GM19328 (cell line): ENCODE measurements around the gene PRLR.
"Not testable (repeated sequence)": the region's sequence is repeated elsewhere in the genome, so short reads cannot be mapped to it uniquely, and the experiment has no call there.

Experiments
- ATAC-seq: cut with Tn5 transposase; IDR thresholded peaks from one replicate; pipeline ENCODE4 v1.9.1; 2021; ENCODE audit warnings: mild to moderate bottlenecking, moderate library complexity; ENCODE audit not compliant: unreplicated experiment

The PRLR gene

DNA sequence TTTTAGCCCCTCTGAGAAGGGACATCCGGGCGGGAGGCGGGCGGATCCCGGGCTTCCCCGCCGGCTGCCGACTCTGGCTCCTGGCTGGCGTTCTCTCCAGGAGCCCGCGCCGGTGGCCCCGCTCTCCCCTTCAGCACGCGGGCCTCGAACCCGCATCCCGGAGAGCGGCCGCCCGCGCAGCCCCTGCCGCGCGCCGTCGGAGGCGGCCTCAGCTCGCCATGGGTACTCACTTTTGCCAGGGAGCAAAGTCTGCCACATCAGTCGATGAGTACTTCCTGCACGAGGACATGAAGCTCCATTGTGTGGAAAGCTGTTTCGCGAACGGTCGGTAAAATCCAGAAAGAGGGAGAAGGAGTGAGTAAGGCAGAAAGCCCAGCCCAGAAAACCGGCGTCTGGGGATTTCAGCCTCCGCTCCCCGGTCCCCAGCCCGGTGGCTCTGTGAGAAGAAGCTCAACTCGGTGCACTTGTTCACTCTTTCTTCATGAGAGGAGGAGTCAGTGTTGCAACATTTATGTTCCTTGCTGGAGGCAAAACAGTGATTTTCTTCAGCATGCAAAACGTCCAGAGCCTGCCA lies at the start of gene PRLR:
TSS of gene PRLR (minus strand) at position 450 of the 574 bp plus-strand sequence. CDS start 140,867 bp downstream, outside the sequence.
- ATAC-seq, result peak; percentile 25

DNA sequence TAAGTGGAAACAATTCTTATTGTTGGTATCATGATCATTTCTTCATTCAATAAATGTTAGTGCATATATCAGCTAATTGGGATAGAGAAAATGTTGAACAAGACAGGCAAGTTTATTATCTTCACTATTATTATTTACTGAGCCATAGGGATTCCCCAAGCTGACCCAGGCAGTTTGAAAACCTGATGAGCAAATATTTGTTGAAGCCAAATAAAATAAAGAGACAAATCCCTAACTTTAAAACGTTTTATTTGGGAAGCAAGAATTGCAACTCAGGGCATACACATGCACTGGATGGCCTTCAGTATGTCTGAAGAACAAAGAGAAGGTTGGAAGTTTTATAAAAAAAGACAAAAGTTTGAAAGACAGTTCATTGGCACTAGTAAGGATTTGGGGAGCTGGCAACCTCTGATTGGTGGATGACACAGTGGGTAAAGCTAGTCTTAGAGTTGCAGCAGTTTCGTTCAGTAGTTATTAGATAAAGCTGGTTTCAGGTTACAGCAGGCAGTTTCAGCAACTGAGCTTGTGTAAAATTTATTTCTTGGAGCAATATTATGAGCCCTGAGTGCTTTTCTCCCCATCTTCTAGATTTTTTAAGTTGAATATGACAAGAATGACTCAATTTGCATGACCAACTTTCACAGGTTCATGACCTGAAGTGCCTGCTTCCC lies 44.7 kb upstream of the PRLR start:
- ATAC-seq, result no peak

DNA sequence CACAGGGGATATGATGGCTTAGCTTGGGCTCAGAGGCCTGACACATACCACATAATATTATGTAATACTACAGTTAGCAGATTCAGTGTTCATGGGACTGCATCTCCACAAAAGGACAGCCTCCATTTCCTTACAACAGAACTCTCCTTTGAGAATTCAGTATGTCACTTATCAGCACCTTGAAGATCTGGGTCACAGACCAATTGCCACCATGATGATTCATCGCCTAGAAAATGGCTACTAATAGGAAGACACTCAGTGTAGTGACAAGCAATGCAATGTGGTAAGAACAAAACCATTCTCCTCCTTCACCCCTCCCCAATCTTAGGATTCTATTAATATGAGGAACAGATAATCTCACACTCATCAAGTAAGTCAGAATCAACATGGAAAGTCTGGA lies 38.7 kb upstream of the PRLR start:
- ATAC-seq, result no peak

DNA sequence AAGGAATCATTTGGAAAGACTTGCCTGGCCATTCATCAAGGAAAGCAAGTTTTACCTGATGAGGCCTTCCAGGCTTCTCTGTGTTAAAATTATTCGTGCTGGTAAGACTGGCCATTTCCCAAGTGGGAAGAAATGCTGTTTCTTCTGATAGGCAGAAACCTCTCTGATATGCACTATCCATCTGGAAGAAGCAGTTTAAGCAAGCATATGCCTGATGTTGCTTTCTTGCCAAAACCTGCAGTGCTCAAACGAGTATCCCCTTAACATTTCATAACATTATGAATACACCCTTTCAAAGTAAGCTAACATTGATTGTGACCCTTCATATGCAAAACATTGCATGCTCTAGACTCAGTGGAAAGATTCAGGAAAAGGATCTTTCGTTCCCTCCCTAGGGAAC lies 36.0 kb upstream of the PRLR start:
- ATAC-seq, result no peak

DNA sequence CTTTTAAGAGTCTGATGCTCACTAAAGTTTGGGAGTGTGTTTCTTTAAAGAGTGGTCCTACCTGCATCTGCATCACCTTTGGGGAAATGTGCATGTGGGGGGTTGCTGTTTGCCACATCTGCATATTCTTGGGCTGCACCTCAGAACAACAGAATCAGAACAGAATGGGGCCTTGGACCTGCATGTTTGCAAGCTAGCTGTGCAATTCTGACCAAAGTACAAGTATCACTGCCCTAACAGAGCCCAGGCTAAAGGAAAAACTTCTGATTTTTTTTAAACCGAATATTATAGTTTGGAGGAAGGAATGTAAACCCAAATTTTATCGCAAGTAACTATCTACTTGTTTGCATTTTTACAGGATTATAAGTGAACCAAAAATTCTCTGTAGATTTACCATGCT lies 34.2 kb upstream of the PRLR start:
- ATAC-seq, result no peak

DNA sequence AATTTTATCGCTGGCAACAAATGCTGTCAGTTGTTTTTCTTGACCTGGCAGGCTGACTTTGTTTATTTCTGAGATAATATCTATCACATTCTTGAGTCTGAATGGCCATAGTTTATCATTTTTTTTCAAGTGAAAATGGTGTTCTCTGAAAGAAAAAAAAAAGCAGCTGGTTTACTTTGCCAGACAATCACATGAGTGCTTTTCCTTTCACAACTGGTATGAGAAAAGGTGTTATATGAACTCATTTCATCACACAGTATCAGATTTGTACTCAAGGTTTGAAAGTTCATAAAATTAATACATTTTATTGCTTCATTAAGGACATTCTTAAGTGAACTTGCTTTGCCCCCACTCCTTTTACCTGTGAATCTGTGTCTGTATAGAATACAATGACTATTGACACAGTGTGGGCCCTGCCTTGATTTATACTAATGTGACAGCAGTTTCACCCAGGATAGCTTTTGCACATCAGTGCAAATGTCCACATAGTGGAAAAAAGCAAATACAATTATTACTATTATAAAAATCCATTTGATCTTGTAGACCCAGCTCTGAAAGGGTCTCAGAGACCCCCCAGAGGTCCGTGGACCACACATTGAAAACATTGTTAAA lies 33.1 kb upstream of the PRLR start:
- ATAC-seq, result no peak

DNA sequence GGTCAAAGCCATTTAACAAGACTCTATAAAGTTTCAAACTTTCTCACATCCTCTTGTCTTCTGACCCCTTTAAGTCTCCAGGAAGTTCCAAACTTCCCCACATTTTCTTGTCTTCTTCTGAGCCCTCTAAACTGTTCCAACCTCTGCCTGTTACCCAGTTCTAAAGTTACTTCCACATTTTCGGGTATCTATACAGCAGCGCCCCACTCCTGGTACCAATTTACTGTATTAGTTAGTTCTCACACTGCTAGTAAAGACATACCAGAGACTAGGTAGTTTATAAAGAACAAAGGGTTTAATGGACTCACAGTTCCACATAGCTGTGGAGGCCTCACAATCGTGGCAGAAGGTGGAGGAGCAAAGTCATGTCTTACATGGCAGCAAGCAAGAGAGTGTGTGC lies 23.3 kb upstream of the PRLR start:
- ATAC-seq, result no peak

DNA sequence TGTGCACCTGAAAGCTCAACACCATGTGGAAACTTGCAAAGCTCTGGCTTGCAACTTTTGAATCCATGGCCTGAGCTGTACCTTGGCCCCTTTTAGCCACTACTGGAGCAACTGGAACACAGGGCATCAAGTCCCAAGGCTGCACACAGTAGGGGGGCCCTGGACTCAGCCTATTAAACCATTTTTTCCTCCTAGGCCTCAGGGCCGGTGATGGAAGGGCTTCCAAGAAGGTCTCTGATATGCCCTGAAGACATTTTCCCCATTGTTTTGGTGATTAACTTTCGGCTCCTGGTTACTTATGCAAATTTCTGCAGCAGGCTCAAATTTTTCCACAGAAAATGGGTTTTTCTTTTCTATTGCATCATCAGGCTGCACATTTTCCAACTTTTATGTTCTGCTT lies 22.7 kb upstream of the PRLR start:
- ATAC-seq, result no peak

DNA sequence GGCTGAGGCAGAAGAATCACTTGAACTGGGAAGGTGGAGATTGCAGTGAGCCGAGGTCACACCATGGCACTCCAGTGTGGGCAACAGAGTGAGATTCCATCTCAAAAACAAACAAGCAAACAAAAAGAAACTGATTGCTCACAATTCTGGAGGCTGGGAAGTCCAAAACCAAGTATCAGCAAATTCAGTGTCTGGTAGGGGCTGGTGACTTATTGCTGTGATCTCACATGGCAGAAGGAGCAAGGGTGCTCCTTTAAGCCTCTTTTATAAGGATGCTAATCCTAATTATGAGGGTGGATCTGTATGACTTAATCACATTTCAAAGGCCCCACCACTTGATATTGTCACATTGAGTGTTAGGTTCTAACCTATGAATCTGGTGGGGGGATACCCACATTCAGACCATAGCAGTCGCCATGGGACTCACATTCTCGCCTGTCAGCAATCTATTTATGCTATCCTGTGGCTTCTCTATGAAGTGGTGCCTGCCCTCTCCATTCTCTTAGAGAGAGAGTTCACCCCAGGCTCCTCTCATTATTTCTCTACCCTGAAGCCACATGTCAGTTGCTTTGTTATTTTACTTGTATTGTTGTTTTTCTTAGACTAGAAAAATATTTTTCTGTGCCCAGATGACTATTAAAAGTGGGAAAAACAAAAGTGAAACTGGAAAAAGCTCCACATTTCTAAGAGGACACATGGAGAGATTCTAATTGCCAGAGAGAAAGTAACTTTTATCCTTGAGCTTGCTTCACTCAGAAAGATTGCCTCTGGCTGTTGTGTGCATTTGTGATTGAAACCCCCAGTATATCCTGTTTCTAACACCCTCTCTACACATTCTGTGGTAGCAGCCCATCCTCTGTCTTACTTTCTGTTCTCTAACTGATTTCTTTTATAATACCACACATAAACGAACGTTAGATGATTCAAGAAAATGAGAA lies 18.8 kb upstream of the PRLR start:
- ATAC-seq, result no peak

DNA sequence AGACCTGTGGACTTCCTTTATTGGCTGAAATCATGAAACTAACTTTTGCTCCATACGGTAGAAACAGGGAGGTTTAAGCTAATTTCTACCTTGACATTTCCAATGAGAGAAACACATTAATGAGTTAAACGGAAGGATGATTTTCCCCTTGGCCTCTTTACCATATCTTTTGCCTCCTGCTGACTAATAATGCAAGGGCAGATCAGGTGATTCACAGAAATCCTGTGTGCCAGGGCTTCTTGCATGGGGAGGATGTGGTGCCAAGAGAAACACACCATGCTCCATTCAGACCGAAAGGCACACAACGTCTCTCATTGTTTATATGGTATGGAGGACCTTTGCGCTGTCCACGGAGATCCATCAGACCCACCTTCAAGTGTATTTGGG lies 17.4 kb upstream of the PRLR start:
- no peak for ATAC-seq

DNA sequence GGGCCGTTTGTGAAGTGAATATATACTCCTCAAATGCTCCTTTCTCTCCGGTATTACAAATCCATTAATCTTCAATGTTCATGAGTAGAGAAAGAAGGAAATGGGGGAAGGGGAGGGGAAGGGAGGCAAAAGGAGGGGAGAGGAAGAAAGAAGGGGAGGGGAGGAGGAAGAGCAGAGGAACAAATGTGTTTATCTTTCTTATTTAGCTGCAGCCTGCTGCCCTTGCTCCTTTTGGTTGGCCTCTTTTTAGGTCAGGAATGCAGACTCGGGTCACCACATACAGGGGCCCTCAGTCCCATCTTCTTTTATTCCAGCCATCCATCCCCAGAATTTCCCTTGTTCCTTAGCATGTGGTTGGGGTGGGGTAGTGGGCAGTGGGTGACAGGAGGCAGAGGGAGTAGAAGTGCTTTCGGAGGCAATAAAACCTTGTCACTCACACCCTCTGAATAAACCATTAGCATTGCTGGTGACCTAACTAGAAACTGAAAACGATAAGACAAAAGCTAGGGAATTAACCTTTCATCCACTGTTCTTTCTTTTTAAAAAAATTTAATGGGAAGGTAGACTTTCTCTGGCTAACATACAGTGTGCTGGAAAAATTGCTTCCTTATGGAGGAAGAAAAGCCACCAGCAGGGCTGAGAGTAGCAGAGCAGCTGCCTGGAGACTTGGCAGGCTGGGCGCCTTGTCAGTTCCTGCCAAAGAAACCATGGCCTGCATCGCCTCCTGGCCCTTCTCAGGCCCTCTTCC lies 16.8 kb upstream of the PRLR start:
- no peak for ATAC-seq

DNA sequence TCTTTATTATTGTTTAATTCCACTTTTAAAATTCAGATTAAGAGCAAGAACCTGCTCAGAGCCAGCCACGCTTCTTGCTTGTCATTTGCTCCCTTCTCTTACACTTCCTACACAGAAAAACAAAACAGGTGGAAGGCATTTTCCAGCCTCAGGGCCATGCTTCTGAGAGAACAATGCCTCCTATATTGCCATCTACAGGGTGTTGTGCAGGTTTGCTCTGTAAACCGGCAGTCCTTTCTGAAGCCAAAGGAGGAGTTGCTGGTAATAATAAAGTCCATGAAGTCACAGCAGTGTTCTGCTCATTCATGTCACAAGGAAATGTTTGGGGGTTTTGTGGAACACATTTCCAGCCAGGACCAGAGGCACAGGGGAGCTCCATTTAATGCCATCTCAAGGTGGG lies 16.1 kb upstream of the PRLR start:
- ATAC-seq, result no peak

DNA sequence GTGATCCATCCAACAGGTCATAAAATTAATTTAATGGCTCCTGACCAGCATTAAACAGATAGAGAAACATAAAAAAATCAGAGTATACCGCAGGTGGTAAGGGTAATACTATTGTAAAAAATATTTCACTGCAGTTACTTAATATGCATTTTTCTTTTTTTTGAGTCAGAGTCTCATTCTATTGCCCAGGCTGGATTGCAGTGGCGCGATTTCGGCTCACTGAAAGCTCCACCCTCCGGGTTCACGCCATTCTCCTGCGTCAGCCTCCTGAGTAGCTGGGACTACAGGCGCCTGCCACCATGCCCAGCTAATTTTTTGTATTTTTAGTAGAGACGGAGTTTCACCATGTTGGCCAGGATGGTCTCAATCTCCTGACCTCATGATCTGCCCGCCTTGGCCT lies 15.1 kb upstream of the PRLR start:
- ATAC-seq, result not testable (repeated sequence)

DNA sequence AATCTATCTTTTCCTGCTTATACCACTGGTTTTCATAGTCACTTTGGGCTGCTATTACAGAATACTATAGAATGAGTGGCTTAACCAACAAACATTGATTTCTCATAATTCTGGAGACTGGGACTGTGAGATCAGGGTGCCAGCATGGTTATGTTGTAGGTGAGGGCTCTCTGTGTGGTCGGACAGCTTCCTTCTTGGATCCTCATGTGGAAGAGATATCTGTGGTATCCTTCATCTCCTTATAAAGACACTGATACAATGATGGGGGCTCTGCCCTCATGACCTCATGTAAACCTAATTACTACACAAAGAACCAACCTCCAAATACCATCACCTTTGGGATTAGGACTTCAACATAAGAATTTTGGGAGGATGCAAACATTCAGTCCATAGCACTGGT lies 13.9 kb upstream of the PRLR start:
- ATAC-seq, result no peak

DNA sequence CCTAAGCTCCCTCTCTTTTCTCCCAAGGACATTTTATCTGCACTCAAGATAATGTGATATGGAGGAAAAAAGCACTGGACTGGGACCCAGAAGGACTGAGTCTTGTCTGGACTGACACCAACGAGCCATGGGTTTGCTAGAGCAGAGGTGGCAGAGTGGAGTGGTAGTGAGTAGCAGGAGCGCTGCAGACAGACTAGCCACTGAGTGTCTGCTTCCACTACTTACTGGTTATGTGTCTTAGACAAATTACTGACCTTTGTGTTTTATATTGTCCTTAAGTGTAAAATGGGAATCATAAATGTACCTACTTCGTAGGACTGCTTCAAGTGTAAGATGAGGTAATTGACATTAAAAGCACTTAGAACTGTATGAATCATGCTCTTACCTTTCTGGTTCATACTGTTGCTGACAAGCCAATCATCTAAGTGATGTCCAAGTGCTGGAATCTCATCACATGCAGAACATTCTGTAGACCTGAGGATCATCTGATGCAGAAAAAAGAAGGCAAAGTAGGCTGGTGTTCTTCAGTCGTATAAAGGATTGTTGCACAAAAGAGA lies 12.5 kb upstream of the PRLR start:
- no peak for ATAC-seq

DNA sequence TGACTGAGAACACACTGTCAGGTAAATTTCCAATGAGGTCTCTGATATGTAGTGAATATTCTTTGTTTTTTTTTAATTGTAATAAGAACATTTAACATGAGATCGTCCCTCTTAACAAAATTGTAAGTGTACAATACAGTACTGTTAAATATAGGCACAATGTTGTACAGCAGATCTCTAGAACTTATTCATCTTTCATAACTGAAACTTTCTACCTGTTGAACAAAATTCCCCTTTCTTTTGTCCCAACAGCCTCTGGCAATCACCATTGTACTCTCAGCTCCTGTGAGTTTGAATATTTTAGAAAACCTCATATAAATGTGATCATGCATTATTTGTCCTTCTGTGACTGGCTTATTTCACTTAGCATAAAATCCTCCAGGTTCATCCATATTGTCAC lies 10.6 kb upstream of the PRLR start:
- no peak for ATAC-seq

DNA sequence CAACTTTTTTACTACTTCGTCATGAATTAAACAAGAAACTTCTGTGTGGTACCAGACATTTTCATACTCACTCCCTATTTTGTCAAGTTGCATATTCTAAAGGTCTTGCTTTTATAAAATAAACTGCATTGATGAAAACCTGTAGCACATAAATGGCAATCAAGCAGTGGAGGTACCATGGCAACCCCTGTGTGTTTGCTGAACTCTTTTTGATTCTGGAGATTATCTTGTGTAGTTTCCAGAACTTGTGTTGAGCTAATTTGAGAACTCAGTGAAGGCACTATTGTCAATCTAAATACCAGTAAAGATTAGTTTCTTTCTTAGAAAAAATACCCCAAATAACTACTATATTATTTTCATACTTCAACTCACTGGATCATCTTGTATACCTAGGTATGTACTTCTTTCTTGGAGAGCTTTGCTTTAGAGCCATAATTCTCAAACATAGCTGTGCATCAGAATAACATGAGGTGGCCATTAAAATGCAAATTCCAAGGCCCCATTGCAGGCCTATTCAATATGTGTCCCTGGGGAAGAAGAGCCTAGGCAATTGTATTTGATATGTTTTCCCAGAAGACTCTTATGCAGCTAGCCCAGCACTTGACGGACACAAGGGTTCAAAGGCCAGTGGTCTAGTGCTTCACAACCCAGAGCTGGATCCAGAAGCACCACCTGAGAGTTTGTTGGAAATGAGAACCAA lies 9.8 kb upstream of the PRLR start:
- no peak for ATAC-seq

DNA sequence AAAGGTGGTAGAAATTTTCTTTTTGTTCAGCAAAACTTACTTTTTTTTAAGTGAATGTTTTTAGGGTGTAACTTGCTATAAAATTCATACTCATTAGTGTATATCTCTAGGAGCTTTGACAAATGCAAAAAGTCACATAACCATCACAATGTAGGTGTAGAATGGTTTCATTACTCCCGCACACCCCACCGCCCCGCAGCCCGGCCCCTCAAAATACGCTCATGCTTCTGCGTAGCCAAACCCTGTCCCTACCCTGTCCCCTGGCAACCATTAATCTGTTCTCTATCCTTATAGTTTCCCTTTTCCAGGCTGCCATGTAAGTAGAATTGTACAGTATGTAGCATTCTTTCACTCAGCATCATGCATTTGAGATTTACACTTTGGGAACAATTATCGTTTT lies 9.2 kb upstream of the PRLR start:
- no peak for ATAC-seq

DNA sequence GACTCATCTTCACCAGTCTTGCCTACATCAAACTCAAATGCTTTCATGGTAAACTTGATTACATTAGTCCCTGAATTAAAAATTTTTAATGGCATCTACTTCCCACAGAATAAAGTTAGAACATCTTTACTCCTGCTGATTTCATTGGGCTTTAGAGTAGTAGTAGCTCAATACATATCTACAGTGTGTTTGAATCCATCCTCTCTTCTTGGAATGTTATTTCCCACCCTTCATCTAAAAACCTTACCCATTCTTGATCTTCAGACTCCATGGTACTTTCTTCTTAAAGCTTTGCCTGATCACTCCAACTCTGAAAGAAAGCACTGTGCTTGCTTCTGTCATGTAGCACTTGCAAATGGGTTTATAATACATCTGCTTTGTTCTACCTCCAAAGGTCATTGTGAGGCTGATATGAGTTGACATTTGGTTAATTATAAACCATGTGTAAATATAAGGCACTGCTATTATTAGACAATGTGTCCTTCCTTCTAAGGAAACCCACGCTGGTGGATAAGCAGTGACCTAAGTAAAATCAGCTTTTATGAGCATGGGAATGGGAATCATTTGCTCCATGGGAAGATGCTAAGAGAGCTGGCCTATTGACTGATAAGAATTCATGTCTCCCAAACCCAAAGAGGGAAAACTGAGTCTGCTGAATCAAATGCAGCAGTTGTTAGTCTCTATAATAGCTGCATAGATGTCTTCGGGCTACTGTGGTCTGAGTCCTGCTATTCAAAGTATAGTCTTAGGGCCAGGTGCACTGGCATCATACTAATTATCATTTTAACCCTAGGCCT lies 7.5 kb upstream of the PRLR start:
- no peak for ATAC-seq
